B cell (primary cell): ENCODE results near the gene PTEN. TPM values are rescaled to one million over a fixed set of nuclear protein-coding genes. Genes with fewer than 3 reads are reported as not detected.

Experiments used
- ATAC-seq: fragments of 200-7000 bp; cut with Tn5 transposase; one replicate; pipeline ENCODE4 v1.10.0; 2021; ENCODE audit warnings: low read depth, mild to moderate bottlenecking, moderate number of reproducible peaks, moderate library complexity
- CTCF ChIA-PET: fragments of 350-600 bp; sonication (Branson Sonifier 250); formaldehyde crosslinking; loops from one replicate; lab custom pipeline; 2021; ENCODE audit warnings: antibody characterized with exemption, inconsistent platforms; lab: Charles Lee
- POLR2A ChIA-PET: fragments of 350-600 bp; sonication (Branson Sonifier 250); formaldehyde crosslinking; loops from one replicate; lab custom pipeline; 2021; ENCODE audit warnings: antibody characterized with exemption; lab: Charles Lee
- DNase-seq: peaks from one replicate; pipeline ENCODE4 v3.0.0; 2013
- H2AFZ ChIP-seq: 2 replicates; pipeline ENCODE4 v1.6.1; 2012; ENCODE audit warnings: mild to moderate bottlenecking, low read depth, low read length; ENCODE audit not compliant: insufficient read depth, poor library complexity, severe bottlenecking
- H3K27ac ChIP-seq, 2 donors: 1 replicate in 1 of 2; 2 replicates in 1 of 2; pipeline ENCODE4 v1.5.1; 2012 to 2013; ENCODE audit warnings: low read length in 2 of 2, mild to moderate bottlenecking in 2 of 2, moderate library complexity in 1 of 2
- H3K27me3 ChIP-seq, 4 experiments: fragments of 200-600 bp in 1 of 4; sonication (generic) in 1 of 4; replicated peaks in 1 of 4; 1 replicate in 2 of 4; 2 replicates in 2 of 4; pipeline versions ENCODE4 v1.6.1 to v1.7.0; 2013 to 2016; ENCODE audit warnings: low read length in 3 of 4, mild to moderate bottlenecking in 2 of 4, mixed read lengths in 1 of 4, moderate library complexity in 1 of 4; ENCODE audit not compliant: insufficient read depth in 4 of 4, control insufficient read depth in 3 of 4; ENCODE audit errors: control extremely low read depth in 1 of 4
- H3K36me3 ChIP-seq, 2 experiments: replicated peaks in 1 of 2; 1 replicate in 1 of 2; 2 replicates in 1 of 2; pipeline versions ENCODE4 v1.6.1 to v1.7.1; 2013; ENCODE audit warnings: low read length in 1 of 2; ENCODE audit not compliant: insufficient read depth in 2 of 2, control insufficient read depth in 1 of 2; ENCODE audit errors: control extremely low read depth in 1 of 2, extremely low read depth in 1 of 2
- H3K4me1 ChIP-seq, 2 donors: fragments of 200-600 bp in 1 of 2; sonication (generic) in 1 of 2; 1 replicate in 1 of 2; 2 replicates in 1 of 2; pipeline versions ENCODE4 v1.5.1 to v1.6.1; 2013 to 2017; ENCODE audit warnings: low read length in 2 of 2; ENCODE audit not compliant: control insufficient read depth in 2 of 2, insufficient read depth in 2 of 2
- H3K4me2 ChIP-seq: replicated peaks from 2 replicates; pipeline ENCODE3; 2012; ENCODE audit warnings: mild to moderate bottlenecking, low read depth, low read length; ENCODE audit not compliant: poor library complexity, severe bottlenecking
- H3K4me3 ChIP-seq, 5 experiments: fragments of 200-600 bp in 1 of 5; sonication (generic) in 1 of 5; 1 replicate in 3 of 5; 2 replicates in 2 of 5; pipeline versions ENCODE4 v1.5.1 to v1.7.0; 2011 to 2016; ENCODE audit warnings: low read length in 4 of 5, mild to moderate bottlenecking in 4 of 5, low read depth in 2 of 5, control low read depth in 1 of 5, moderate library complexity in 1 of 5; ENCODE audit not compliant: insufficient read depth in 1 of 5; ENCODE audit errors: control extremely low read depth in 1 of 5, extremely low read depth in 1 of 5
- H3K79me2 ChIP-seq: fragments of 200-600 bp; sonication (generic); one replicate; pipeline ENCODE4 v1.6.0; 2016; ENCODE audit warnings: low read length; ENCODE audit not compliant: control insufficient read depth, insufficient read depth
- H3K9ac ChIP-seq: fragments of 200-600 bp; sonication (generic); 2 replicates; pipeline ENCODE4 v1.6.1; 2017; ENCODE audit warnings: mild to moderate bottlenecking, low read length, moderate library complexity
- H3K9me3 ChIP-seq, 3 donors: one replicate each; pipeline versions ENCODE4 v1.6.1 to v1.7.1; 2013; ENCODE audit warnings: low read length in 2 of 3; ENCODE audit not compliant: control insufficient read depth in 2 of 3, insufficient read depth in 1 of 3; ENCODE audit errors: control extremely low read depth in 1 of 3
- H4K20me1 ChIP-seq: 2 replicates; pipeline ENCODE4 v1.6.0; 2012; ENCODE audit warnings: mild to moderate bottlenecking, low read length; ENCODE audit not compliant: insufficient read depth, control insufficient read depth, poor library complexity, severe bottlenecking
- H3K27ac Mint-ChIP-seq: one replicate; pipeline ENCODE4 v1.8.0; 2021; ENCODE audit warnings: mixed read lengths
- H3K27me3 Mint-ChIP-seq: one replicate; pipeline ENCODE4 v1.8.0; 2021; ENCODE audit warnings: mixed read lengths
- H3K4me1 Mint-ChIP-seq: one replicate; pipeline ENCODE4 v1.8.0; 2021; ENCODE audit warnings: mixed read lengths
- H3K4me3 Mint-ChIP-seq: one replicate; pipeline ENCODE4 v1.8.0; 2021; ENCODE audit warnings: mixed read lengths
- H3K9me3 Mint-ChIP-seq: one replicate; pipeline ENCODE4 v1.8.0; 2022; ENCODE audit warnings: mixed read lengths; ENCODE audit not compliant: insufficient read depth
- EZH2 ChIP-seq: IDR thresholded peaks from 2 replicates; pipeline ENCODE4 v1.6.1; 2012; ENCODE audit warnings: borderline replicate concordance, low read depth, mild to moderate bottlenecking, moderate library complexity, low read length; ENCODE audit not compliant: insufficient read depth, poor library complexity, severe bottlenecking
- WGBS: methylation state at CpG from one replicate; pipeline ENCODE4 v1.1.5; 2013; ENCODE audit warnings: missing lambda C conversion rate; ENCODE audit not compliant: insufficient coverage; 5-methylcytosine and 5-hydroxymethylcytosine counted together
- intact Hi-C: fragments of 100-400 bp; cut with micrococcal nuclease; formaldehyde crosslinking; loops from one replicate; pipeline ENCODE4 v1.10.0; 2022
- polyA plus RNA-seq: library from polyadenylated mRNA; depleted of rRNA; stranded (reverse); fragments of >200 nt; gene quantifications from 2 replicates; pipeline ENCODE4 v1.2.3, GENCODE V29; 2012
- total RNA-seq, 2 donors: library from RNA; stranded (reverse); fragments of 120-200 nt in 1 of 2; gene quantifications; 1 replicate in 1 of 2; 2 replicates in 1 of 2; pipeline versions ENCODE4 v1.2.3 to v1.2.4, GENCODE V29; 2013 to 2022
- TF ChIP-seq, protein P1 (sequence below): fragments of 200-600 bp; IDR thresholded peaks from one replicate; pipeline ENCODE4 v1.8.0; 2022; ENCODE audit warnings: antibody characterized with exemption, mild to moderate bottlenecking

The PTEN gene
- total and polyA plus RNA-seq, 2 donors (not counting 1 experiment from before 2014, with no cell fraction given): 15.2 to 114 TPM

DNA sequence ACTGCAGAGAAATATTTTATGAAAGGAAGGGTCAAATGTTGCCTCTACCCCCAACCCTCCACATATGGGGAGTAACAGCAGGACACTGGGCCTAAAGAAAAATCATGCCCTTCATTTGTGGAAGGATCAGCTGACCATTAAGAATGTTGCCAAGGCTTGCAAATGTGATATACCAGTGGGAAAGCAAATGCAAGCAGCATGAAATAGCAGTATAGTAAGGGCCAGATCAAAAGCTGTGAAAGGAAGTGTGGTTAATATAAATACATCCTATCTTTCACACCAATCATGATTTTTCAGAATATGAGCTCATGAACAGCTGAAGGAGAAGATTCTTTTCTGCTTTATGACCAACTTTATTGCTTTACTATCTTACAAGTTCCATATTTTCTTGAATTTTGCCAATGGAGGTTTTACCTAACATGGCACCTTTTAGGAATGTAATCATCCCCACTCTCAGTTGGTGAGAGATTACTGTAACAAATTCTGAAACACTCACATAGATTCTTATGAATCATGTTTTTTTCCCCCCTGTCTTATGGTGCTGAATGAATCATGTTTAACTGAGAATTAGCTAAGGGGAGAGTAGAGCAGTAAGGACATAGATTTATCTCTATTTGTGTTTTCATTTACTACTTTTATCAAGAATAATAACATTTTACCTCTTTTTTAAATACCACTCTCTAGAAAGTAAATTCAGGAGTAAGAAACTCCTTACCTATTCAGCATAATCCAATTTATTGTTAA, 33.3 kb upstream of the PTEN start:
- intact Hi-C loops: no loop called here
- ChIA-PET CTCF (no interaction called here), POLR2A (no interaction called here)
- Histone ChIP-seq H3K9me3 (peaks cover 0 to 1% (median 0%) of the 10 kb centered on the region in 3 donors), H3K27me3 (no peaks in the 10 kb centered on the region), H3K4me1 (no peaks in the 10 kb centered on the region), H4K20me1 (no peaks in the 10 kb centered on the region), H3K27ac (no peak overlapping the region), H3K4me3 (no peak overlapping the region), H3K4me2 (no peak overlapping the region), H3K79me2 (no peaks in the 10 kb centered on the region), H3K36me3 (no peaks in the 10 kb centered on the region), H2AFZ (no peak overlapping the region), H3K9ac (no peak overlapping the region)
- H3K9me3 Mint-ChIP-seq: no peaks in the 10 kb centered on the region
- DNase-seq (no peak), ATAC-seq (no peak)
- H3K27me3 Mint-ChIP-seq: no peaks in the 10 kb centered on the region
- no peak overlapping the region for H3K27ac Mint-ChIP-seq
- no peak for TF ChIP-seq EZH2
- TF ChIP-seq, protein P1, sequence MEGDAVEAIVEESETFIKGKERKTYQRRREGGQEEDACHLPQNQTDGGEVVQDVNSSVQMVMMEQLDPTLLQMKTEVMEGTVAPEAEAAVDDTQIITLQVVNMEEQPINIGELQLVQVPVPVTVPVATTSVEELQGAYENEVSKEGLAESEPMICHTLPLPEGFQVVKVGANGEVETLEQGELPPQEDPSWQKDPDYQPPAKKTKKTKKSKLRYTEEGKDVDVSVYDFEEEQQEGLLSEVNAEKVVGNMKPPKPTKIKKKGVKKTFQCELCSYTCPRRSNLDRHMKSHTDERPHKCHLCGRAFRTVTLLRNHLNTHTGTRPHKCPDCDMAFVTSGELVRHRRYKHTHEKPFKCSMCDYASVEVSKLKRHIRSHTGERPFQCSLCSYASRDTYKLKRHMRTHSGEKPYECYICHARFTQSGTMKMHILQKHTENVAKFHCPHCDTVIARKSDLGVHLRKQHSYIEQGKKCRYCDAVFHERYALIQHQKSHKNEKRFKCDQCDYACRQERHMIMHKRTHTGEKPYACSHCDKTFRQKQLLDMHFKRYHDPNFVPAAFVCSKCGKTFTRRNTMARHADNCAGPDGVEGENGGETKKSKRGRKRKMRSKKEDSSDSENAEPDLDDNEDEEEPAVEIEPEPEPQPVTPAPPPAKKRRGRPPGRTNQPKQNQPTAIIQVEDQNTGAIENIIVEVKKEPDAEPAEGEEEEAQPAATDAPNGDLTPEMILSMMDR: no peak
- H3K4me3 Mint-ChIP-seq: no peak overlapping the region
- no peaks in the 10 kb centered on the region for H3K4me1 Mint-ChIP-seq

DNA sequence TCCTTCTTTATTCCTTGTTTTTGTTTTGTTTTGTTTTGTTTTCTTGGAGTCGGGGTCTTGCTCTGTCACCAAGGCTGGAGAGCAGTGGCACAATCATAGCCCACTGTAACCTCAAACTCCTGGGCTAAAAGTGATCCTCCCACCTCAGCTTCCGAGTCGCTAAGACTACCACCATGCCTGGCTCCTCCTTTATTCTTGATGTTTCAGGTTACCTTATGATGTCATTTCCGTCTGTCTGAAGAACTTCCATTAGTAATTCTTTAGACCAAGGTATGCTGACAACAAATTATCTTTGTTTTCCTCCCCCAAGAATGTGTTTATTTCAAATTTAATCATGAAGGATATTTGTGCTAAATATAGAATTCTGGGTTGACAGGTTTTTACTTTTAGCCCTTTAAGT, 27.3 kb upstream of the PTEN start:
- H3K27ac Mint-ChIP-seq: no peak overlapping the region
- H3K4me3 Mint-ChIP-seq: no peak overlapping the region
- no peaks in the 10 kb centered on the region for H4K20me1 ChIP-seq
- H3K9me3 ChIP-seq: no peaks in the 10 kb centered on the region
- no peaks in the 10 kb centered on the region for H3K27me3 Mint-ChIP-seq
- no peaks in the 10 kb centered on the region for H3K27me3 ChIP-seq
- no peaks in the 10 kb centered on the region for H3K79me2 ChIP-seq
- H2AFZ ChIP-seq: no peak overlapping the region
- no peak overlapping the region for H3K4me3 ChIP-seq
- CTCF ChIA-PET: no interaction called here
- intact Hi-C loops: no loop called here
- H3K36me3 ChIP-seq: no peaks in the 10 kb centered on the region
- ATAC-seq: no peak
- H3K9ac ChIP-seq: no peak overlapping the region
- H3K4me2 ChIP-seq: no peak overlapping the region
- no peak for DNase-seq
- H3K4me1 ChIP-seq: peaks cover 8% of the 10 kb centered on the region in 2 donors
- 100% methylated on average over 3 of the region's 4 CpGs for WGBS
- H3K9me3 Mint-ChIP-seq: no peaks in the 10 kb centered on the region
- TF ChIP-seq, protein P1: no peak
- no peak for TF ChIP-seq EZH2
- no peak overlapping the region for H3K27ac ChIP-seq
- POLR2A ChIA-PET: no interaction called here
- peaks cover 6% of the 10 kb centered on the region for H3K4me1 Mint-ChIP-seq
